ENCODE results near the gene CDC42BPB. TPM values are rescaled to one million over a fixed set of nuclear protein-coding genes. Genes with fewer than 3 reads are reported as not detected.
"Not testable (repeated sequence)": the region's sequence is repeated elsewhere in the genome, so short reads cannot be mapped to it uniquely, and the experiment has no call there.

The CDC42BPB gene
- total RNA-seq, 4 donors from 2014 or later, result 85.3 to 174 (median 101) TPM

GRCh38 chr14:103027451-103027850 is 29.9 kb downstream of the CDC42BPB start:
- intact Hi-C loops (cut with DNase I; ENCODE audit: low total_unique reads), result no loop called here
- no peak overlapping the region for H3K4me3 ChIP-seq (ENCODE audit: low read depth, poor library complexity, severe bottlenecking)
- no peak for TF ChIP-seq POLR2A (IDR thresholded peaks at IDR 0.05)
- TF ChIP-seq CTCF (IDR thresholded peaks at IDR 0.05), result no peak
- 95 to 100% methylated on average over 3 of the region's 3 CpGs for WGBS, 2 donors
- no peak for DNase-seq (ENCODE audit: low spot score in 2 of 2)

- no peak for TF ChIP-seq CTCF (IDR thresholded peaks at IDR 0.05)
- no peak for TF ChIP-seq POLR2A (IDR thresholded peaks at IDR 0.05)
- DNase-seq (ENCODE audit: low spot score in 2 of 2), result no peak
- 89 to 95% methylated on average over 3 of the region's 3 CpGs for WGBS, 2 donors
- H3K4me3 ChIP-seq (ENCODE audit: low read depth, poor library complexity, severe bottlenecking), result no peak overlapping the region
- intact Hi-C loops (cut with DNase I; ENCODE audit: low total_unique reads), result no loop called here
Observed at GRCh38 chr14:103026988-103027387, 30.4 kb downstream of the CDC42BPB start.

GRCh38 chr14:103026196-103026595 is 31.2 kb downstream of the CDC42BPB start:
- intact Hi-C loops (cut with DNase I; ENCODE audit: low total_unique reads); DNase-seq (ENCODE audit: low spot score in 2 of 2); H3K4me3 ChIP-seq (ENCODE audit: low read depth, poor library complexity, severe bottlenecking): not testable (repeated sequence)
- 81 to 88% methylated on average over 6 of the region's 6 CpGs for WGBS, 2 donors

- WGBS, 2 donors, result 63 to 66% methylated on average over 15 of the region's 15 CpGs
- no peak for DNase-seq (ENCODE audit: low spot score in 2 of 2)
- H3K4me3 ChIP-seq (ENCODE audit: low read depth, poor library complexity, severe bottlenecking), result no peak overlapping the region
- TF ChIP-seq POLR2A (IDR thresholded peaks at IDR 0.05) (no peak), CTCF (IDR thresholded peaks at IDR 0.05) (no peak)
- intact Hi-C loops (cut with DNase I; ENCODE audit: low total_unique reads), result no loop called here
Observed at GRCh38 chr14:103023881-103024473, 33.4 kb downstream of the CDC42BPB start.

- no peak for DNase-seq (ENCODE audit: low spot score in 2 of 2)
- 19% methylated on average over 2 of the region's 2 CpGs for WGBS, 2 donors
- intact Hi-C loops (cut with DNase I; ENCODE audit: low total_unique reads), result no loop called here
Observed at GRCh38 chr14:103022685-103023044, 34.7 kb downstream of the CDC42BPB start.

GRCh38 chr14:103022002-103022684 is 35.2 kb downstream of the CDC42BPB start:
- 26 to 31% methylated on average over 12 of the region's 12 CpGs for WGBS, 2 donors
- no peak for DNase-seq (ENCODE audit: low spot score in 2 of 2)
- TF ChIP-seq CTCF (IDR thresholded peaks at IDR 0.05) (no peak), POLR2A (IDR thresholded peaks at IDR 0.05) (no peak)
- H3K4me3 ChIP-seq (ENCODE audit: low read depth, poor library complexity, severe bottlenecking), result no peak overlapping the region
- intact Hi-C loops (cut with DNase I; ENCODE audit: low total_unique reads), result no loop called here

More at GRCh38 chr14:103022685-103023044, 34.7 kb downstream of the CDC42BPB start:
- TF ChIP-seq POLR2A (IDR thresholded peaks at IDR 0.05) (no peak), CTCF (IDR thresholded peaks at IDR 0.05) (no peak)
- H3K4me3 ChIP-seq (ENCODE audit: low read depth, poor library complexity, severe bottlenecking), result no peak overlapping the region

Data from lower leg skin (tissue), 4 donors.